PFSK-1 (cell line): ENCODE measurements around the gene RAB3IL1.

Source experiments
- POLR2AphosphoS5 ChIP-seq: IDR thresholded peaks from 2 replicates; pipeline ENCODE4 v1.6.1; 2012; ENCODE audit warnings: low read depth, mild to moderate bottlenecking, control low read depth, low read length, moderate library complexity
- SIN3A ChIP-seq: IDR thresholded peaks from 2 replicates; pipeline ENCODE4 v1.6.1; 2012; ENCODE audit warnings: mild to moderate bottlenecking, low read length, moderate library complexity, borderline replicate concordance; ENCODE audit not compliant: insufficient read depth
- TAF1 ChIP-seq: IDR thresholded peaks from 2 replicates; pipeline ENCODE4 v1.6.1; 2012; ENCODE audit warnings: low read length, control low read depth, borderline replicate concordance; ENCODE audit not compliant: insufficient read depth
- TF ChIP-seq, protein P1 (sequence below), 2 experiments: IDR thresholded peaks; 2 replicates each; pipeline versions ENCODE4 v1.6.1 to v1.8.0; 2011 to 2012; ENCODE audit warnings: low read depth in 2 of 2, low read length in 2 of 2, control low read depth in 1 of 2, inconsistent platforms in 1 of 2, mild to moderate bottlenecking in 1 of 2, moderate library complexity in 1 of 2; ENCODE audit not compliant: insufficient read depth in 1 of 2

DNA sequence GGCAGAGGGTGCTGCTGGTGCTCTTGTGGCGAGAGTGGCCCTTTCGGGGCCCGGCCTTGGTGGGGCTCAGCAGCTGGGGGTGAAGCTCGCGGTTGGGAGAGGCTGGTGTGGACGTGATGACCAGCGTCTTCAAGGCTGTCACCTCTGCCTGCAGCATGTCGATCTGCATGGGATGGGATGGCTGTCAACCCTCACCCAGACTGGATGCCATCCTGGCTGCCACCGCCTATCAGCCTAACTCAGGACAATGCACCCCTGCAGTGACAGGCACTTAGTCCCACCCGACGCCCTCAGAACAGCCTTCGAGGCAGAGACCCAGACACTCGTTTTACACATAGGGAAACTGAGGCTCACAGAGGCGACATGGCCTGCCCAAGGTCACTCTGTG is 10.8 kb downstream of the RAB3IL1 start:
- TF ChIP-seq, protein P1, sequence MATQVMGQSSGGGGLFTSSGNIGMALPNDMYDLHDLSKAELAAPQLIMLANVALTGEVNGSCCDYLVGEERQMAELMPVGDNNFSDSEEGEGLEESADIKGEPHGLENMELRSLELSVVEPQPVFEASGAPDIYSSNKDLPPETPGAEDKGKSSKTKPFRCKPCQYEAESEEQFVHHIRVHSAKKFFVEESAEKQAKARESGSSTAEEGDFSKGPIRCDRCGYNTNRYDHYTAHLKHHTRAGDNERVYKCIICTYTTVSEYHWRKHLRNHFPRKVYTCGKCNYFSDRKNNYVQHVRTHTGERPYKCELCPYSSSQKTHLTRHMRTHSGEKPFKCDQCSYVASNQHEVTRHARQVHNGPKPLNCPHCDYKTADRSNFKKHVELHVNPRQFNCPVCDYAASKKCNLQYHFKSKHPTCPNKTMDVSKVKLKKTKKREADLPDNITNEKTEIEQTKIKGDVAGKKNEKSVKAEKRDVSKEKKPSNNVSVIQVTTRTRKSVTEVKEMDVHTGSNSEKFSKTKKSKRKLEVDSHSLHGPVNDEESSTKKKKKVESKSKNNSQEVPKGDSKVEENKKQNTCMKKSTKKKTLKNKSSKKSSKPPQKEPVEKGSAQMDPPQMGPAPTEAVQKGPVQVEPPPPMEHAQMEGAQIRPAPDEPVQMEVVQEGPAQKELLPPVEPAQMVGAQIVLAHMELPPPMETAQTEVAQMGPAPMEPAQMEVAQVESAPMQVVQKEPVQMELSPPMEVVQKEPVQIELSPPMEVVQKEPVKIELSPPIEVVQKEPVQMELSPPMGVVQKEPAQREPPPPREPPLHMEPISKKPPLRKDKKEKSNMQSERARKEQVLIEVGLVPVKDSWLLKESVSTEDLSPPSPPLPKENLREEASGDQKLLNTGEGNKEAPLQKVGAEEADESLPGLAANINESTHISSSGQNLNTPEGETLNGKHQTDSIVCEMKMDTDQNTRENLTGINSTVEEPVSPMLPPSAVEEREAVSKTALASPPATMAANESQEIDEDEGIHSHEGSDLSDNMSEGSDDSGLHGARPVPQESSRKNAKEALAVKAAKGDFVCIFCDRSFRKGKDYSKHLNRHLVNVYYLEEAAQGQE (IDR thresholded peaks at IDR 0.05; ENCODE audit: insufficient read depth in 1 of 2, low read depth in 2 of 2, low read length in 2 of 2) = no peak
- TF ChIP-seq TAF1 = no peak
- TF ChIP-seq SIN3A = no peak
- TF ChIP-seq POLR2AphosphoS5 = no peak
